ENCODE data around the gene ERICH3. TPM values are rescaled to one million over a fixed set of nuclear protein-coding genes. Genes with fewer than 3 reads are reported as not detected.

Gene ERICH3
- polyA plus RNA-seq, 2 of the 4 experiments (the other 2 are of a cell fraction), result not detected

DNA sequence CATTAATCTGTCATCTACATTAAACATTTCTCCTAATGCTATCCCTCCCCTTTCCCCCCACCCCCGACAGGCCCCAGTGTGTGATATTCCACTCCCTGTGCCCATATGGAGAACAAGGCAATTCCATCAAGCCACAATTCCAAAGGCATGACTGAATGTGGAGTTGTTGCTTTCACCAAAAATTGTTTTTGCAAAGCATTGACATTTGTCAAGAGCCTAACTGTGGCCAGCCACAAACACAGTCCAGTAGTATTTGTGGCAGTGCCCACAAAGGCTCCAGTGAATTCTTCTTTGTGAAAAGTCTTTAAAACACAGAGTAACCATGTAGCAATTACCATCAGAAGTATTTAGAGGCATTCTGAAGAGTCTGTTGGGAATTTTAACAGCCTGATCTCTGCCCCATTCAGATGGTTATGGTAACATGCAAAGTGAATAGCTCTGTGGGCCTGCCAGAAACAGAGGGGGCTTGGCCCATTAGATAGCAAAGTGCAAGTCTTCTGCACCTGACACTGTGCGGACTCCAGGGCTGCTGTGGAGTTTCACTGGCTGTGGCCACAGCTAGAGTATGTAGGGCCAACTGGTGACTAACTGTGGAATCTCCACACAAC is 149.6 kb downstream of the ERICH3 start:
- Histone ChIP-seq H3K4me1 (no peaks in the 10 kb centered on the region), H3K9me3 (no peaks in the 10 kb centered on the region), H3K4me3 (no peak overlapping the region), H3K4me2 (no peak overlapping the region), H3K27ac (no peak overlapping the region)
- ChIA-PET POLR2A (no interaction called here), CTCF (interaction anchor here (0.7 kb wide), 2 partner anchors 77 to 165 kb away, joined by 3 read pairs; no protein-coding TSS in a partner anchor)
- DNase-seq (ENCODE audit: low read depth in 1 of 2, low spot score in 1 of 2) (no peak), ATAC-seq (no peak), FAIRE-seq (no peak)
- no peak for TF ChIP-seq NFE2L2 (conservative IDR thresholded peaks at IDR 0.05; ENCODE audit: low read length)
- TF ChIP-seq, protein P1, sequence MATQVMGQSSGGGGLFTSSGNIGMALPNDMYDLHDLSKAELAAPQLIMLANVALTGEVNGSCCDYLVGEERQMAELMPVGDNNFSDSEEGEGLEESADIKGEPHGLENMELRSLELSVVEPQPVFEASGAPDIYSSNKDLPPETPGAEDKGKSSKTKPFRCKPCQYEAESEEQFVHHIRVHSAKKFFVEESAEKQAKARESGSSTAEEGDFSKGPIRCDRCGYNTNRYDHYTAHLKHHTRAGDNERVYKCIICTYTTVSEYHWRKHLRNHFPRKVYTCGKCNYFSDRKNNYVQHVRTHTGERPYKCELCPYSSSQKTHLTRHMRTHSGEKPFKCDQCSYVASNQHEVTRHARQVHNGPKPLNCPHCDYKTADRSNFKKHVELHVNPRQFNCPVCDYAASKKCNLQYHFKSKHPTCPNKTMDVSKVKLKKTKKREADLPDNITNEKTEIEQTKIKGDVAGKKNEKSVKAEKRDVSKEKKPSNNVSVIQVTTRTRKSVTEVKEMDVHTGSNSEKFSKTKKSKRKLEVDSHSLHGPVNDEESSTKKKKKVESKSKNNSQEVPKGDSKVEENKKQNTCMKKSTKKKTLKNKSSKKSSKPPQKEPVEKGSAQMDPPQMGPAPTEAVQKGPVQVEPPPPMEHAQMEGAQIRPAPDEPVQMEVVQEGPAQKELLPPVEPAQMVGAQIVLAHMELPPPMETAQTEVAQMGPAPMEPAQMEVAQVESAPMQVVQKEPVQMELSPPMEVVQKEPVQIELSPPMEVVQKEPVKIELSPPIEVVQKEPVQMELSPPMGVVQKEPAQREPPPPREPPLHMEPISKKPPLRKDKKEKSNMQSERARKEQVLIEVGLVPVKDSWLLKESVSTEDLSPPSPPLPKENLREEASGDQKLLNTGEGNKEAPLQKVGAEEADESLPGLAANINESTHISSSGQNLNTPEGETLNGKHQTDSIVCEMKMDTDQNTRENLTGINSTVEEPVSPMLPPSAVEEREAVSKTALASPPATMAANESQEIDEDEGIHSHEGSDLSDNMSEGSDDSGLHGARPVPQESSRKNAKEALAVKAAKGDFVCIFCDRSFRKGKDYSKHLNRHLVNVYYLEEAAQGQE (IDR thresholded peaks at IDR 0.05), result no peak
- TF ChIP-seq RCOR1 (IDR thresholded peaks at IDR 0.05; ENCODE audit: low read depth, low read length), result no peak
- no peak for TF ChIP-seq POLR2A (IDR thresholded peaks at IDR 0.05; ENCODE audit: low read length)
- TF ChIP-seq NR3C1 (IDR thresholded peaks at IDR 0.05), result no peak
- no peak for TF ChIP-seq ZNF302 (CRISPR knock-in tag; IDR thresholded peaks at IDR 0.05)
- TF ChIP-seq MAFK (IDR thresholded peaks at IDR 0.05; ENCODE audit: partially characterized antibody), result no peak
- no peak for TF ChIP-seq ESRRA (IDR thresholded peaks at IDR 0.05; ENCODE audit: borderline replicate concordance, low read length)
- TF ChIP-seq HOXB5 (CRISPR knock-in tag; IDR thresholded peaks at IDR 0.05), result no peak
- TF ChIP-seq, protein P2, sequence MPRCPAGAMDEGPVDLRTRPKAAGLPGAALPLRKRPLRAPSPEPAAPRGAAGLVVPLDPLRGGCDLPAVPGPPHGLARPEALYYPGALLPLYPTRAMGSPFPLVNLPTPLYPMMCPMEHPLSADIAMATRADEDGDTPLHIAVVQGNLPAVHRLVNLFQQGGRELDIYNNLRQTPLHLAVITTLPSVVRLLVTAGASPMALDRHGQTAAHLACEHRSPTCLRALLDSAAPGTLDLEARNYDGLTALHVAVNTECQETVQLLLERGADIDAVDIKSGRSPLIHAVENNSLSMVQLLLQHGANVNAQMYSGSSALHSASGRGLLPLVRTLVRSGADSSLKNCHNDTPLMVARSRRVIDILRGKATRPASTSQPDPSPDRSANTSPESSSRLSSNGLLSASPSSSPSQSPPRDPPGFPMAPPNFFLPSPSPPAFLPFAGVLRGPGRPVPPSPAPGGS (IDR thresholded peaks at IDR 0.05), result no peak
- TF ChIP-seq FOSB (CRISPR knock-in tag; IDR thresholded peaks at IDR 0.05), result no peak
- TF ChIP-seq HOXA7 (CRISPR knock-in tag; IDR thresholded peaks at IDR 0.05), result no peak
- no peak for TF ChIP-seq KDM1A (IDR thresholded peaks at IDR 0.05; ENCODE audit: low read depth)
- 0% methylated on average over 1 of the region's 2 CpGs for WGBS (ENCODE audit: missing lambda C conversion rate)

DNA sequence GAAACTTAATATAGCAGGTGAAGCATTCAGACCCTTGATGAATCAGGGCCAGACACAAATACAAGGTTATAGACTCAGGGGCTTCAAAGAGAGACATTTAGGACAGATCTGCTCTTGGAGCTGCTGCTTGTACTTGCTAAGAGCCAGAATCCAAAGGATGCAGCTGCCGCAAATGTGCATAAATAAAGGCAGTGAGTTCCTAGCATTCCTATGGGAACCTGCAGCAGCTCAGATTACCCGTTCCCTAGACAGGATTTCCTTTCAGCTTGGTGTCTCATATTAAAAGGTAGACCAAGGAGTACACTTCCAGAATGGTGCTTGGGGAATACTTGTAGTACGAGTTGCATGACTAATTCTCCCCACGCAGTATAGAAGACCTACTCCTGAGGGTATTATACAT is 151.4 kb downstream of the ERICH3 start:
- ChIA-PET POLR2A (no interaction called here), CTCF (no interaction called here)
- Histone ChIP-seq H3K4me1 (no peaks in the 10 kb centered on the region), H3K9me3 (no peaks in the 10 kb centered on the region), H3K4me2 (no peak overlapping the region), H3K27ac (no peak overlapping the region), H3K4me3 (no peak overlapping the region)
- no peak for FAIRE-seq
- no peak for TF ChIP-seq ZSCAN20 (CRISPR knock-in tag; IDR thresholded peaks at IDR 0.05)
- TF ChIP-seq TFCP2L1 (CRISPR knock-in tag; IDR thresholded peaks at IDR 0.05), result no peak
- TF ChIP-seq RARB (CRISPR knock-in tag; IDR thresholded peaks at IDR 0.05), result no peak
- no peak for TF ChIP-seq HEYL (CRISPR knock-in tag; IDR thresholded peaks at IDR 0.05)
- no peak for TF ChIP-seq POLR2AphosphoS2 (conservative IDR thresholded peaks at IDR 0.05; ENCODE audit: low read length)
- no peak for TF ChIP-seq JUNB (IDR thresholded peaks at IDR 0.05)
- TF ChIP-seq JUN (IDR thresholded peaks at IDR 0.05), result no peak
- TF ChIP-seq POLR2A (IDR thresholded peaks at IDR 0.05; ENCODE audit: low read length), result no peak
- TF ChIP-seq RAD21 (conservative IDR thresholded peaks at IDR 0.05 in 1 of 2, IDR thresholded peaks at IDR 0.05 in 1 of 2), result no peak
- TF ChIP-seq SREBF2 (IDR thresholded peaks at IDR 0.05), result no peak
- no peak for TF ChIP-seq NPAS2 (CRISPR knock-in tag; IDR thresholded peaks at IDR 0.05; ENCODE audit: borderline replicate concordance)
- 45% methylated on average over 3 of the region's 4 CpGs for WGBS (ENCODE audit: missing lambda C conversion rate)
- no peak for ATAC-seq
- no peak for DNase-seq (ENCODE audit: low read depth in 1 of 2, low spot score in 1 of 2)

Other genes with a start within 250 kb of the ERICH3 start
- gene LRRC53, start 161.2 kb downstream of the ERICH3 start, polyA plus RNA-seq (2011; rRNA removed), result not detected in 2 replicates
- gene LRRC53, start 161.2 kb downstream of the ERICH3 start, polyA plus RNA-seq (2017; fragmentation: RNase III; extraction: RNeasy Plus Mini Kit Qiagen cat#74134 plus additional on column Dnase treatment), result not detected in 3 replicates
- gene CRYZ, start 59.3 kb upstream of the ERICH3 start, polyA plus RNA-seq (2011; rRNA removed), result 151 and 159 TPM in 2 replicates
- 92.6 to 99.1 TPM (median 92.8 TPM) in 3 replicates for gene CRYZ, start 59.3 kb upstream of the ERICH3 start, polyA plus RNA-seq (2017; fragmentation: RNase III; extraction: RNeasy Plus Mini Kit Qiagen cat#74134 plus additional on column Dnase treatment)
- gene TYW3, start 59.4 kb upstream of the ERICH3 start, polyA plus RNA-seq (2011; rRNA removed), result 23.2 and 33.1 TPM in 2 replicates
- 16.4 to 18.4 TPM (median 17.1 TPM) in 3 replicates for gene TYW3, start 59.4 kb upstream of the ERICH3 start, polyA plus RNA-seq (2017; fragmentation: RNase III; extraction: RNeasy Plus Mini Kit Qiagen cat#74134 plus additional on column Dnase treatment)

Data from A549 (cell line).